ENCODE data around the gene CDK8. TPM values are rescaled to one million over a fixed set of nuclear protein-coding genes. Genes with fewer than 3 reads are reported as not detected.

CDK8 gene
- polyA plus RNA-seq, 3 donors: 3.0 to 10.9 (median 3.3) TPM

GRCh38 chr13:26422036-26422435, 168.1 kb downstream of the CDK8 start:
- peaks cover 0 to 7% (median 3%) of the 10 kb centered on the region in 7 donors for H3K9me3 Mint-ChIP-seq
- no peak overlapping the region for H3K27ac ChIP-seq (ENCODE audit: low read depth in 1 of 2, low read length in 2 of 2)
- H3K4me1 ChIP-seq (ENCODE audit: control insufficient read depth in 1 of 2, insufficient read depth in 2 of 2, low read length in 2 of 2): no peaks in the 10 kb centered on the region
- intact Hi-C loops (cut with micrococcal nuclease): no loop called here
- no peaks in the 10 kb centered on the region for H3K36me3 Mint-ChIP-seq
- no peak for DNase-seq
- H3K27me3 Mint-ChIP-seq (ENCODE audit: low read depth in 3 of 3): peaks cover 0 to 8% (median 0%) of the 10 kb centered on the region in 3 donors
- H3K79me2 ChIP-seq (ENCODE audit: insufficient read depth, low read length): no peaks in the 10 kb centered on the region
- H3K36me3 ChIP-seq (replicated peaks in 1 of 2; ENCODE audit: control insufficient read depth in 1 of 2, insufficient read depth in 2 of 2, low read length in 2 of 2): no peaks in the 10 kb centered on the region
- no peaks in the 10 kb centered on the region for H3K4me1 Mint-ChIP-seq
- TF ChIP-seq, protein P1, sequence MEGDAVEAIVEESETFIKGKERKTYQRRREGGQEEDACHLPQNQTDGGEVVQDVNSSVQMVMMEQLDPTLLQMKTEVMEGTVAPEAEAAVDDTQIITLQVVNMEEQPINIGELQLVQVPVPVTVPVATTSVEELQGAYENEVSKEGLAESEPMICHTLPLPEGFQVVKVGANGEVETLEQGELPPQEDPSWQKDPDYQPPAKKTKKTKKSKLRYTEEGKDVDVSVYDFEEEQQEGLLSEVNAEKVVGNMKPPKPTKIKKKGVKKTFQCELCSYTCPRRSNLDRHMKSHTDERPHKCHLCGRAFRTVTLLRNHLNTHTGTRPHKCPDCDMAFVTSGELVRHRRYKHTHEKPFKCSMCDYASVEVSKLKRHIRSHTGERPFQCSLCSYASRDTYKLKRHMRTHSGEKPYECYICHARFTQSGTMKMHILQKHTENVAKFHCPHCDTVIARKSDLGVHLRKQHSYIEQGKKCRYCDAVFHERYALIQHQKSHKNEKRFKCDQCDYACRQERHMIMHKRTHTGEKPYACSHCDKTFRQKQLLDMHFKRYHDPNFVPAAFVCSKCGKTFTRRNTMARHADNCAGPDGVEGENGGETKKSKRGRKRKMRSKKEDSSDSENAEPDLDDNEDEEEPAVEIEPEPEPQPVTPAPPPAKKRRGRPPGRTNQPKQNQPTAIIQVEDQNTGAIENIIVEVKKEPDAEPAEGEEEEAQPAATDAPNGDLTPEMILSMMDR (IDR thresholded peaks at IDR 0.05): no peak
- no peak overlapping the region for H3K9ac ChIP-seq (ENCODE audit: insufficient read depth, low read length, poor library complexity, severe bottlenecking)
- H3K27me3 ChIP-seq (ENCODE audit: control insufficient read depth in 2 of 2, insufficient read depth in 2 of 2, low read length in 2 of 2): no peaks in the 10 kb centered on the region
- no CpG with 5 or more reads among the region's 7 CpGs for WGBS (ENCODE audit: insufficient coverage)
- no peak overlapping the region for H3K4me3 Mint-ChIP-seq
- no peak overlapping the region for H3K4me3 ChIP-seq (replicated peaks in 1 of 3; ENCODE audit: low read depth in 2 of 3, low read length in 3 of 3)
- H4K20me1 ChIP-seq (ENCODE audit: insufficient read depth, low read length): no peaks in the 10 kb centered on the region
- no peaks in the 10 kb centered on the region for H3K9me3 ChIP-seq (replicated peaks in 1 of 2; ENCODE audit: control insufficient read depth in 1 of 2, insufficient read depth in 1 of 2, low read length in 2 of 2)
- H3K4me2 ChIP-seq (replicated peaks; ENCODE audit: extremely low read depth, low read length, poor library complexity, severe bottlenecking): no peak overlapping the region
- no peak overlapping the region for H2AFZ ChIP-seq (ENCODE audit: insufficient read depth, low read depth, low read length, poor library complexity, severe bottlenecking)
- H3K27ac Mint-ChIP-seq: no peak overlapping the region

DNA sequence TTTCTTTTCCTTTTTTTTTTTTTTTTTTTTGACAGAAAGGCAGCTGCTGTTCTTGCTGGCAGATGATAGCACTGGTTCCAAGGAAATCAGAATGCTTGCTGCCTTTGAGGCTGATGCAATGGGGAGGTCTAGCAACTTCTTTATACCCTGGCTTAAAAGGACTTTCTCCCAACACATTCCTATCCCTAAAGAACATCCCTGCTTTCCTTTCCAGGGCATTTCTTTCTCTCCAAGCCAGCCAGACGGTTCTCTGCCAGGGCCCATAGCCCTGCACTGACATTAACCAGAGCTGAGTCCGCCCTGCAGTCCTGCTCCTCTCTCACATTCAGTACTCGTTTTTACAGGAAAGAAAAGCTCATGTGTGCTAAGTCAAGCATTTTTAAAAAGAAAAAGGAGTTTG, 169.7 kb downstream of the CDK8 start:
- no peak overlapping the region for H3K27ac ChIP-seq (ENCODE audit: low read depth in 1 of 2, low read length in 2 of 2)
- no peaks in the 10 kb centered on the region for H3K36me3 ChIP-seq (replicated peaks in 1 of 2; ENCODE audit: control insufficient read depth in 1 of 2, insufficient read depth in 2 of 2, low read length in 2 of 2)
- H3K4me3 ChIP-seq (replicated peaks in 1 of 3; ENCODE audit: low read depth in 2 of 3, low read length in 3 of 3): no peak overlapping the region

More for the DNA sequence above, 169.7 kb downstream of the CDK8 start:
- no peaks in the 10 kb centered on the region for H3K4me1 ChIP-seq (ENCODE audit: control insufficient read depth in 1 of 2, insufficient read depth in 2 of 2, low read length in 2 of 2)
- intact Hi-C loops (cut with micrococcal nuclease): no loop called here
- H4K20me1 ChIP-seq (ENCODE audit: insufficient read depth, low read length): no peaks in the 10 kb centered on the region
- Mint-ChIP-seq H3K27me3 (ENCODE audit: low read depth in 3 of 3) (peaks cover 0 to 8% (median 0%) of the 10 kb centered on the region in 3 donors), H3K27ac (no peak overlapping the region), H3K4me1 (no peaks in the 10 kb centered on the region), H3K9me3 (peaks cover 0 to 7% (median 3%) of the 10 kb centered on the region in 7 donors), H3K36me3 (no peaks in the 10 kb centered on the region), H3K4me3 (no peak overlapping the region)
- H3K27me3 ChIP-seq (ENCODE audit: control insufficient read depth in 2 of 2, insufficient read depth in 2 of 2, low read length in 2 of 2): no peaks in the 10 kb centered on the region
- TF ChIP-seq, protein P1 (IDR thresholded peaks at IDR 0.05): no peak
- H3K4me2 ChIP-seq (replicated peaks; ENCODE audit: extremely low read depth, low read length, poor library complexity, severe bottlenecking): no peak overlapping the region
- H2AFZ ChIP-seq (ENCODE audit: insufficient read depth, low read depth, low read length, poor library complexity, severe bottlenecking): no peak overlapping the region
- no peak for DNase-seq
- H3K79me2 ChIP-seq (ENCODE audit: insufficient read depth, low read length): no peaks in the 10 kb centered on the region
- 60% methylated on average over 1 of the region's 3 CpGs for WGBS (ENCODE audit: insufficient coverage)
- no peaks in the 10 kb centered on the region for H3K9me3 ChIP-seq (replicated peaks in 1 of 2; ENCODE audit: control insufficient read depth in 1 of 2, insufficient read depth in 1 of 2, low read length in 2 of 2)
- no peak overlapping the region for H3K9ac ChIP-seq (ENCODE audit: insufficient read depth, low read length, poor library complexity, severe bottlenecking)
